Astrocyte of the cerebellum (primary cell): Measurements from ENCODE around the gene ZNF418.
"Not testable (repeated sequence)": the region's sequence is repeated elsewhere in the genome, so short reads cannot be mapped to it uniquely, and the experiment has no call there.

Experiments
- DNase-seq: peaks from one replicate; pipeline ENCODE4 v3.0.0-alpha.2; 2011; ENCODE audit warnings: low read depth
- H3K4me3 ChIP-seq: 2 replicates; pipeline ENCODE4 v1.5.1; 2011; ENCODE audit warnings: mild to moderate bottlenecking, low read depth, low read length, moderate library complexity
- CTCF ChIP-seq: IDR thresholded peaks from 2 replicates; pipeline ENCODE4 v1.5.1; 2012; ENCODE audit warnings: low read length, low read depth, moderate library complexity, mild to moderate bottlenecking; ENCODE audit errors: missing control alignments
- in situ Hi-C: cut with HindIII; loops from 2 replicates; pipeline ENCODE4 v1.10.0; 2017; ENCODE audit warnings: low sequenced_read_pairs

The ZNF418 gene

DNA sequence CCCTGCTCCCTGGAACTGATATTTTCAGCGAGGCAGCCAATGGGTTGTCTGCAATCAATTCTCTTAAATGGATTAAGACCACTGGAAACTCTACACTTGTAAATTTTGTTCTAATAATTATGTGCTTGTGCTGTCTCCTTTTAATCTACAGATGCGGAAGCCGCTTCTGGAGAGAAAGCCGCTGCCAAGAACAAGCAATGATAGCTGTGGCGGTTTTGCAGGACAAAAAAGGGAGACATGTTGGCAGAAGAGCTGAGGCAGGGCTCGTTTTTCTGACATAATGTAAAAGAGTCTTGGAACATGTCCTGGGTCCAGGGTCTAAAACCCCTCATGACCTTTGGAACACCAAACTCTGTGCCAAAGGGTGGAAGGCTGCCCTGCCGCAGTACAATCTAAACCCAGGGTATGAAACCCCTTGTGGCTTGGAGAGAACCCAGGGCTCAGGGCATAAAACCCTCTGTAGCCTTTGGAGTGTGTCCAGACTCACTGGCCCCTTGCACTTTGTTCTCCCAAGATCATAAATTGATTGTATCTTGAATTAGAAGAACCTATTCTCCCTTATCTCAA lies 31.5 kb downstream of the ZNF418 start:
- DNase-seq, result no peak
- H3K4me3 ChIP-seq, result no peak overlapping the region
- TF ChIP-seq CTCF, result no peak
- in situ Hi-C loops, result no loop called here

GRCh38 chr19:57900311-57900710 lies 34.9 kb downstream of the ZNF418 start:
- in situ Hi-C loops, result no loop called here
- no peak overlapping the region for H3K4me3 ChIP-seq
- no peak for TF ChIP-seq CTCF
- DNase-seq, result no peak

DNA sequence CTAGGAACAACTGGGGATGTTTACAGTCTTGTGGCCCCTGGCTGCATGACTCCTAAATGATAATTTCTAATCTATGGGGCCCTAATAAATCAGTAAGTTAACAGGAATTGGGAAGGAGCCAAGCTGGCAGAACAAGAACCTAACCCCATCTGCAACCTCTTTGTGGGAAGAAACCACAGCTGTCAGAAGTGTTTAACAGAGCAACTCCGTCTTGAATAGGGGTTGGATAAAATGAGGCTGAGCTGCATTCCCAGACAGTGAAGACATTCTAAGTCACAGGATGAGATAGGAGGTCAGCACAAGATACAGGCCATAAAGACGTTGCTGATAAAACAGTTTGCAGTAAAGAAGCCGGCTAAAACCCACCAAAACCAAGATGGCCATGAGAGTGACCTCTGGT lies 44.5 kb downstream of the ZNF418 start:
- H3K4me3 ChIP-seq, DNase-seq, in situ Hi-C loops: not testable (repeated sequence)

GRCh38 chr19:57888560-57889231 lies 46.5 kb downstream of the ZNF418 start, which contains the start of gene ZNF814:
TSS of gene ZNF814 (minus strand) at chr19:57889037. CDS start at chr19:57888802, 235 bp downstream.
- TF ChIP-seq CTCF, result no peak
- in situ Hi-C loops, result no loop called here
- H3K4me3 ChIP-seq, result peak within 1 kb of the TSS; percentile 86
- peak; percentile 61 for DNase-seq

DNA sequence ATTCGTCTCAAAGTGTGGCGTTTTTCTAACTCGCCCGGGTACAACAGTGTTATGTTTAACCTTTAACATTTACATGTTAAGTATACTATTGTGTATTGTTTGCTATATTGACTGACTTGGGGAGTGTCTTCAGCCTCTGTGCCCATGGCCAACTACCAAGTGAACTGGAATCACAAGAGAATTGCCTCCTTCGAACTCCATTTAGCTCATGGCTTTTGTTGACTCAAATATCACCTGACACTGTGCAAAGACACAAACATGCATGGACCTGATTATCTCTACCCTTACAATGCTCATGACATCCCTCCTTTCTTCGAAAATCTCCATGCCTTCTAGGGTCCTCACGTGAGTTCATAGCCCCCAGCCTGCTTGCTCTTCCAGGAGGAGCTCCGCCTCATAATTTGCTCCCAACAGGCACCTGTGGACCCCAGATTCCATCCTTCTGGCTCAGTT lies 47.1 kb downstream of the ZNF418 start:
- DNase-seq, result no peak
- in situ Hi-C loops, result no loop called here
- no peak for TF ChIP-seq CTCF
- H3K4me3 ChIP-seq, result peak overlapping the region; percentile 86

DNA sequence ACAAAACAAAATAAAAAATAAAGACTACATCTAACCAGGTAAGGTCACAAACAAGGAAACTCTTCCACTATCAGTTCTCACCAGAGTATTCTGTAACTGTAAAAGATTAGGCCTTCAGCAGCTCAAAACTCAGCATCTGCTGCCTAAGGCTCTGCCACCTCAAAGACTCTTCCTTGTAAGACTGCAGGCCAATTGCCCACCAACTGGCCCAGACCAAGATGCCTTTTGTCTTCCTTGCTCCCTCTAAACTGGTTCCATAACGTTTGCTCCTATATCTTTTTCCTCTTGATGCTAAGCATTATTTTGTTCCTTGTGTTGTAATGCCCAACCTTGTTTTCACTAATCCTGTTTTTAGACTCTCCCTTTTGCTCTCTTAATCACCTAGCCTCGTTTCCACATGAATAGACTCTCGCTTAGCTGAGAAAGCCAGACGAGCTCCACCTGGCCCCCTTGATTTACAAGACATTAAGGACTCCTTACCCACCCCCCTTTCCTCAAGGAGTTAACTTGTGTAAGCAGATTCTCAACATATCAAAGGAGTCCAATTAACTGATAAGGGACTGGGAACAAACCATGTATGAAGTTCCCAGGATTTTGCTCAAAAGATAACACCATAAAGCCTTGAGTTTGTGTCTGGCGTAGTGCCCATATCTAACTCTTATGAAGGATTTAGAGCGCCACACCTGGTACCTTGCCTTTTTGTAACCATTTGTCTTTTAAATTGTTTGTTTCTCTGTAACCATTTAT lies 47.8 kb downstream of the ZNF418 start:
- DNase-seq, result no peak
- in situ Hi-C loops, result no loop called here
- TF ChIP-seq CTCF, result no peak
- peak overlapping the region; percentile 86 for H3K4me3 ChIP-seq

DNA sequence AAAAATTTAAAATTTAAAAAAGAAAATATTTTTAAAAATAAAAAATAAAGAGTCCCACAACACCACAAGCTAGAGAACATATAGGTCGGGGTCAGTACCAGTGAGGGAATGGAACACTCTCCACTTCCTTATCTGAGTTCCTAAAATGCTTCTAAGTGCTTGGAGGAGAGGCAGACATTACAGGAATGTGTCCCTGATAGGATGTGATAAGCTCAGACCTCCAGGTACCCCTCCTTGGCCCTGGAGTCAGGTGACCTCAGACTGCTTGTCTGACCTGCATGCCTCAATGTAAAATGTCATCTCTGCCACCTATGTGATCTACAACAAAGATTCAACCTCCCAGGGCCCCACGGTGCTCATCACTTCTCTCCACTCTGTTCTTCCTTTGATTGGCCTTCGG lies 49.2 kb downstream of the ZNF418 start:
- TF ChIP-seq CTCF, result no peak
- no peak overlapping the region for H3K4me3 ChIP-seq
- DNase-seq, result no peak
- in situ Hi-C loops, result no loop called here

- DNase-seq, in situ Hi-C loops, H3K4me3 ChIP-seq: not testable (repeated sequence)
Measured at GRCh38 chr19:57873883-57874799, 61.1 kb downstream of the ZNF418 start.
